ENCODE measurements around the gene TEKT3.

Gene TEKT3

DNA sequence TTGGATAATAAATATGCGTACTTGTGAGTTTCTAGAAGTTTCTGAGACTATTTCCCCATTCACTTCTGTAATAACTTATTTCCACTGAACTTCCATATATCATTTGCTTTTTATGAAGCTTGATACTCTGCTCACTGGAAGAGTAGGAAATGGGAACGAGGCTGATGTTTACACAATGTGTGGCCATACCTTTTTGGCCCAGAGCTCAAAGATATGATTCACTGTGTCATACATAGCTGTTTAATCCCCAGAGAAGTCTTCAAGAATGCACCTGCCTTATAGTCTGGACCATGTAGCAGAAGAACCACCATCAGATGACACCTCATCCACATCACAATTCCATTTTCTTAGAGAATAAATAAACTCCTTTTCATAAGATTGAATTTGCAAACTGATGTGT lies 40.3 kb upstream of the TEKT3 start:
- in situ Hi-C loops (cut with HindIII; ENCODE audit: low sequenced_read_pairs) = no loop called here
- no peak overlapping the region for H3K4me3 ChIP-seq (ENCODE audit: low read depth, low read length)
- DNase-seq (ENCODE audit: low read depth) = no peak
- TF ChIP-seq CTCF (IDR thresholded peaks at IDR 0.05; ENCODE audit: low read depth, low read length, missing control alignments) = no peak

- no peak for DNase-seq (ENCODE audit: low read depth)
- in situ Hi-C loops (cut with HindIII; ENCODE audit: low sequenced_read_pairs) = no loop called here
- no peak overlapping the region for H3K4me3 ChIP-seq (ENCODE audit: low read depth, low read length)
- TF ChIP-seq CTCF (IDR thresholded peaks at IDR 0.05; ENCODE audit: low read depth, low read length, missing control alignments) = no peak
Measured at GRCh38 chr17:15380446-15380845, 39.0 kb upstream of the TEKT3 start.

DNA sequence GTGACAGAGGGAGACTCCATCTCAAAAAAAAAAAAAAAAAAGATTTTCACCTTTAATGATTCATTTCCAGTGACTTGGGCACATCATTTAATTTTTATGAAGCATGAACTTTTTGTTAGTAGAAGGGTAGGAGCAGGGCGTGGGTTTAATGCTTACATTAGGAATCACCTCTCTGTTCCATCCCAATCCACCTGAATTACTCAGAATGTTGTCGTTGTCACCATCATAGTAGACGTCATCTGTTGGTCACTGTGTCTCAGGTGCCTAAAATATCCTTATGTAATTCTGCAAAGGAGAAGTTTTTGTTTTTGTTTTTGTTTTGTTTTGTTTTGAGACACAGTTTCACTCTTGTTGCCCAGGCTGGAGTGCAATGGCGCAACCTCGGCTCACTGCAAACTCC lies 38.3 kb upstream of the TEKT3 start:
- DNase-seq (ENCODE audit: low read depth) = no peak
- no peak overlapping the region for H3K4me3 ChIP-seq (ENCODE audit: low read depth, low read length)
- no peak for TF ChIP-seq CTCF (IDR thresholded peaks at IDR 0.05; ENCODE audit: low read depth, low read length, missing control alignments)
- in situ Hi-C loops (cut with HindIII; ENCODE audit: low sequenced_read_pairs) = no loop called here

- DNase-seq (ENCODE audit: low read depth) = no peak
- in situ Hi-C loops (cut with HindIII; ENCODE audit: low sequenced_read_pairs) = no loop called here
- TF ChIP-seq CTCF (IDR thresholded peaks at IDR 0.05; ENCODE audit: low read depth, low read length, missing control alignments) = no peak
- no peak overlapping the region for H3K4me3 ChIP-seq (ENCODE audit: low read depth, low read length)
Measured at GRCh38 chr17:15378243-15378642, 36.8 kb upstream of the TEKT3 start.

GRCh38 chr17:15377616-15378015 lies 36.2 kb upstream of the TEKT3 start:
- in situ Hi-C loops (cut with HindIII; ENCODE audit: low sequenced_read_pairs) = no loop called here
- no peak for TF ChIP-seq CTCF (IDR thresholded peaks at IDR 0.05; ENCODE audit: low read depth, low read length, missing control alignments)
- peak; percentile 76 for DNase-seq (ENCODE audit: low read depth)
- peak overlapping the region; percentile 22 for H3K4me3 ChIP-seq (ENCODE audit: low read depth, low read length)

GRCh38 chr17:15377200-15377599 lies 35.8 kb upstream of the TEKT3 start:
- peak; percentile 27 for DNase-seq (ENCODE audit: low read depth)
- peak; percentile 23 for TF ChIP-seq CTCF (IDR thresholded peaks at IDR 0.05; ENCODE audit: low read depth, low read length, missing control alignments)
- in situ Hi-C loops (cut with HindIII; ENCODE audit: low sequenced_read_pairs) = no loop called here
- peak overlapping the region; percentile 22 for H3K4me3 ChIP-seq (ENCODE audit: low read depth, low read length)
